Measurements from ENCODE around the gene ZAP70. TPM values are rescaled to one million over a fixed set of nuclear protein-coding genes. Genes with fewer than 3 reads are reported as not detected.

Gene ZAP70
- total RNA-seq, 2 experiments from 2014 or later: 40.8 to 57.9 TPM

DNA sequence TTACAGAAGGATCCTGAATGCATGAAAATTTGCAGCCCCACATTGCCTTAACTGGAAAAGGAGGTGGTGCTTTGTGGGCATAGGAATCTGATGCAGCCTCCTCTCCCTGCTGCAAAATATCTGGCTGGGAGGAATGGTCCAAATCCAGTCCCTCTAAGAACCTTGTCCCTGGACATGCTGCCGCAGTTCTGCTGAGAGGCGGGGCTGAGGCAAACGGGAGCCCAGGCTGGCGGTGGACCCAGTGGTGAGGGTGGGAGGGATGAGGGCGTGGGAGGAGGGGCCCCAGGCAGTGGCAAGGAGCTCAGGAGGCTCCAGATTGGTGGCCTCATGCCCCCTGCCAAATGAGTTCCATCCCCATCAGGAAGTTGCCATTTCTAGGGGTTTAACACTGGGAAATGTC, 36.2 kb downstream of the ZAP70 start:
- H3K27ac ChIP-seq (ENCODE audit: low read depth, low read length, poor library complexity, severe bottlenecking): no peak overlapping the region
- H3K9me2 ChIP-seq (ENCODE audit: insufficient read depth, low read length): no peaks in the 10 kb centered on the region
- no peaks in the 10 kb centered on the region for H3K79me2 ChIP-seq (ENCODE audit: insufficient read depth, low read depth, low read length)
- POLR2A ChIA-PET: interaction anchor here (0.7 kb wide), 1 partner anchor 51 kb away, joined by 9 read pairs; no protein-coding TSS in a partner anchor
- no peaks in the 10 kb centered on the region for H4K20me1 ChIP-seq (ENCODE audit: insufficient read depth, low read length)
- H3K4me1 ChIP-seq (ENCODE audit: insufficient read depth, low read length, poor library complexity, severe bottlenecking): no peaks in the 10 kb centered on the region
- 0 out of 2 replicates have a peak, but pooled peaks cover 2% of the 10 kb centered on the region for H3K36me3 ChIP-seq (ENCODE audit: insufficient read depth, low read length)
- no peaks in the 10 kb centered on the region for H3K9me3 ChIP-seq (ENCODE audit: low read length)
- intact Hi-C loops (cut with micrococcal nuclease; ENCODE audit: unreplicated experiment): no loop called here
- H3K4me2 ChIP-seq (ENCODE audit: low read length): no peak overlapping the region
- CTCF ChIA-PET (ENCODE audit: unreplicated experiment): no interaction called here
- no peak overlapping the region for H3K4me3 ChIP-seq (ENCODE audit: low read depth, low read length, poor library complexity, severe bottlenecking)
- TF ChIP-seq, protein P1, sequence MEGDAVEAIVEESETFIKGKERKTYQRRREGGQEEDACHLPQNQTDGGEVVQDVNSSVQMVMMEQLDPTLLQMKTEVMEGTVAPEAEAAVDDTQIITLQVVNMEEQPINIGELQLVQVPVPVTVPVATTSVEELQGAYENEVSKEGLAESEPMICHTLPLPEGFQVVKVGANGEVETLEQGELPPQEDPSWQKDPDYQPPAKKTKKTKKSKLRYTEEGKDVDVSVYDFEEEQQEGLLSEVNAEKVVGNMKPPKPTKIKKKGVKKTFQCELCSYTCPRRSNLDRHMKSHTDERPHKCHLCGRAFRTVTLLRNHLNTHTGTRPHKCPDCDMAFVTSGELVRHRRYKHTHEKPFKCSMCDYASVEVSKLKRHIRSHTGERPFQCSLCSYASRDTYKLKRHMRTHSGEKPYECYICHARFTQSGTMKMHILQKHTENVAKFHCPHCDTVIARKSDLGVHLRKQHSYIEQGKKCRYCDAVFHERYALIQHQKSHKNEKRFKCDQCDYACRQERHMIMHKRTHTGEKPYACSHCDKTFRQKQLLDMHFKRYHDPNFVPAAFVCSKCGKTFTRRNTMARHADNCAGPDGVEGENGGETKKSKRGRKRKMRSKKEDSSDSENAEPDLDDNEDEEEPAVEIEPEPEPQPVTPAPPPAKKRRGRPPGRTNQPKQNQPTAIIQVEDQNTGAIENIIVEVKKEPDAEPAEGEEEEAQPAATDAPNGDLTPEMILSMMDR (conservative IDR thresholded peaks at IDR 0.05; ENCODE audit: low read length): no peak
- no peak for TF ChIP-seq EZH2phosphoT487 (IDR thresholded peaks at IDR 0.05; ENCODE audit: borderline replicate concordance, low read depth, low read length)
- no peak overlapping the region for H2AFZ ChIP-seq (ENCODE audit: low read length)
- BruUV-seq (replicated peaks): no TSS peak
- DNase-seq (ENCODE audit: low spot score): no peak

DNA sequence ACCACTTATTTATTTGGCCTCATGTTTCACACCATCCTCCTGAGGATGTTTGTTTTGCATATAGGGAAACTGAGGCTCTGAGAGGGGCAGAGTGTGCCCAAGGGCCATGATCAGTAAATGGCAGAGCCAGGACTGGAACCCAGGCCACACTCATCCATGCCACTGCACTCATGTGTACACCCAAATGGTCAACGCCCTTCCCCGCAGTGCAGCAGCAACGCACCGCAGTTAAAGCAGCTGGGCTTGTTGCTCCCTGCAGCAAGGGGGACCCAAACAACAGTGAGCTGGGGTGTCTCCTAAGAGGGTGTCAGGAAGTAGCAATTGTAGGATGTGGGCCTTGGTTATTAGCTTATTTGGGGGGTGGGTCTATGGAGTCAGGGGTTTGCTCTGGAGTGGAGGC, 36.6 kb downstream of the ZAP70 start:
- 0 out of 2 replicates have a peak, but pooled peaks cover 5% of the 10 kb centered on the region for H3K36me3 ChIP-seq (ENCODE audit: insufficient read depth, low read length)
- no peaks in the 10 kb centered on the region for H3K79me2 ChIP-seq (ENCODE audit: insufficient read depth, low read depth, low read length)
- no TSS peak for BruUV-seq (replicated peaks)
- ChIA-PET POLR2A (no interaction called here), CTCF (ENCODE audit: unreplicated experiment) (no interaction called here)
- H3K9me2 ChIP-seq (ENCODE audit: insufficient read depth, low read length): no peaks in the 10 kb centered on the region
- no peak for DNase-seq (ENCODE audit: low spot score)
- no peak overlapping the region for H3K4me3 ChIP-seq (ENCODE audit: low read depth, low read length, poor library complexity, severe bottlenecking)
- intact Hi-C loops (cut with micrococcal nuclease; ENCODE audit: unreplicated experiment): no loop called here
- TF ChIP-seq EZH2phosphoT487 (IDR thresholded peaks at IDR 0.05; ENCODE audit: borderline replicate concordance, low read depth, low read length): no peak
- TF ChIP-seq, protein P1 (conservative IDR thresholded peaks at IDR 0.05; ENCODE audit: low read length): no peak
- H2AFZ ChIP-seq (ENCODE audit: low read length): no peak overlapping the region
- H3K9me3 ChIP-seq (ENCODE audit: low read length): no peaks in the 10 kb centered on the region
- H4K20me1 ChIP-seq (ENCODE audit: insufficient read depth, low read length): no peaks in the 10 kb centered on the region
- H3K4me2 ChIP-seq (ENCODE audit: low read length): no peak overlapping the region
- no peak overlapping the region for H3K27ac ChIP-seq (ENCODE audit: low read depth, low read length, poor library complexity, severe bottlenecking)
- H3K4me1 ChIP-seq (ENCODE audit: insufficient read depth, low read length, poor library complexity, severe bottlenecking): no peaks in the 10 kb centered on the region

DNA sequence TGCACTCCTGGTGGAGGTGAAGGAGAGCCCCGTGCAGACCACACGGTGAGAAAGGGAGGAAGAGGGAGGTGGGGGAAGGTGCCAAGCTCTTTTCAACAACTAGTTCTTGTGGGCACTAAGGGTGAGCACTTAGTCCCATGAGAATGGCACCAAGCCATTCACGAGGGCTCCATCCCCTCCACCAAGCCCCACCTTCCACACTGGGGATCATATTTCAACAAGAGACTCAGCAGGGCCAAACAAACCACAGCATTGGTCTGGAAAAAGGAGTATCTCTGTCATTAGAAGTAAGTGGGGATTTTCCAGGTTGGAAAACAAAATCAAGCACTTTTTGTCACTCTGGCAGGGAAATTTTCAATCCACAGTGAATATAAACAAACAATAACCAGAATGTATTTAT, 38.4 kb downstream of the ZAP70 start:
- no peak overlapping the region for H3K27ac ChIP-seq (ENCODE audit: low read depth, low read length, poor library complexity, severe bottlenecking)
- no peak overlapping the region for H3K4me3 ChIP-seq (ENCODE audit: low read depth, low read length, poor library complexity, severe bottlenecking)
- no TSS peak for BruUV-seq (replicated peaks)
- H3K9me3 ChIP-seq (ENCODE audit: low read length): no peaks in the 10 kb centered on the region
- H2AFZ ChIP-seq (ENCODE audit: low read length): no peak overlapping the region
- H3K79me2 ChIP-seq (ENCODE audit: insufficient read depth, low read depth, low read length): no peaks in the 10 kb centered on the region
- CTCF ChIA-PET (ENCODE audit: unreplicated experiment): interaction anchor here (0.6 kb wide), 1 partner anchor 52 kb away, joined by 3 read pairs; no protein-coding TSS in a partner anchor
- H3K4me2 ChIP-seq (ENCODE audit: low read length): no peak overlapping the region
- H3K4me1 ChIP-seq (ENCODE audit: insufficient read depth, low read length, poor library complexity, severe bottlenecking): no peaks in the 10 kb centered on the region
- no peaks in the 10 kb centered on the region for H4K20me1 ChIP-seq (ENCODE audit: insufficient read depth, low read length)
- POLR2A ChIA-PET: no interaction called here
- intact Hi-C loops (cut with micrococcal nuclease; ENCODE audit: unreplicated experiment): no loop called here
- no peaks in the 10 kb centered on the region for H3K9me2 ChIP-seq (ENCODE audit: insufficient read depth, low read length)
- peaks cover 14% of the 10 kb centered on the region; the same call in 1 of the 2 replicates for H3K36me3 ChIP-seq (ENCODE audit: insufficient read depth, low read length)
- DNase-seq (ENCODE audit: low spot score): no peak
- TF ChIP-seq, protein P1 (conservative IDR thresholded peaks at IDR 0.05; ENCODE audit: low read length): no peak
- TF ChIP-seq EZH2phosphoT487 (IDR thresholded peaks at IDR 0.05; ENCODE audit: borderline replicate concordance, low read depth, low read length): no peak

Measured in OCI-LY7 (cell line).